HG03108 (cell line): ENCODE data around the gene HIVEP2.

ENCODE experiments used
- ATAC-seq: cut with Tn5 transposase; IDR thresholded peaks from one replicate; pipeline ENCODE4 v1.9.1; 2021; ENCODE audit warnings: moderate library complexity; ENCODE audit not compliant: unreplicated experiment

HIVEP2 gene

DNA sequence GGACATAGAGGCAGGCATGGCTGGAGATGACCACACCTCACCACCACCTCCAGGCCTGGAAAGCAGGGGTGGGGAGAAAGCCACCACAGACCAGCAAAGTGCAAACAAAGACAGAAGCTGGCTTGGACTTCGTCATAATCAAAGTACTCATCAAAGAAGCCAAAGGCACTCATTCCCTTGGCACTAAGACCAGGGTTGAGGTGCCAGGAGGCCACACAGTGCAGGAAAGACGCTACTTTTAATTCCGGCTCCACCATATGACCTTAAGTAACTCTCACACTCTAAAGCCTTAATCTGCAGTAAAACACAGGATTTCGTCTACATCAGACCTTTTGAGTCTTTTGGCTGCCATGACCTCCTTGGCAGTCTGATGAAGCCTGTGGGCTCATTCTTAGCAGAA, 123.1 kb downstream of the HIVEP2 start:
- ATAC-seq = no peak

DNA sequence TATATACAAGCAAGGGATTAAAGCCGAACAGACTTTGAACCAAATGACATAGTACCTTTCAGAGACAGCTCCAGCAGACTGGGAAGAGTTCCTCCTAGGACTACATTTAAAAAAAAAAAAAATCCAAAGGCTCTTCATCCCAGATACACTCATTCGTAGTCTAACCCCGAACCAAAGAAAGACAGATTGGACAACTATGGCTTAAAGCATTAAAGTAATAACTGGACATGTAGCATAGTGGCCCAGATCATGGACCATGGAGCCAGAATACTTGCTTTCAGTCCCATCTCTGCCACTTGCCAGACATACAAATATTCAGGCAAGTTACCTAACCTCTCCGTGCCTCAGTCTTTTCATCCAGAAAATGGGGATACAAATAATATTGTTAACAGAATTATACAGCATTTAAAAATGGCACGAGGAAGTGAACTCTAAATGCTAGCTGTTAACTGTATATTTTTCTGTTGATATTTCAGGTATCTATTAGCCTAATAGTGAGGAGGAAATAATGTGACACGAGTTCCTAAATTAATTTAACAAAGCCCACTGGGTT, 123.7 kb downstream of the HIVEP2 start:
- no peak for ATAC-seq

DNA sequence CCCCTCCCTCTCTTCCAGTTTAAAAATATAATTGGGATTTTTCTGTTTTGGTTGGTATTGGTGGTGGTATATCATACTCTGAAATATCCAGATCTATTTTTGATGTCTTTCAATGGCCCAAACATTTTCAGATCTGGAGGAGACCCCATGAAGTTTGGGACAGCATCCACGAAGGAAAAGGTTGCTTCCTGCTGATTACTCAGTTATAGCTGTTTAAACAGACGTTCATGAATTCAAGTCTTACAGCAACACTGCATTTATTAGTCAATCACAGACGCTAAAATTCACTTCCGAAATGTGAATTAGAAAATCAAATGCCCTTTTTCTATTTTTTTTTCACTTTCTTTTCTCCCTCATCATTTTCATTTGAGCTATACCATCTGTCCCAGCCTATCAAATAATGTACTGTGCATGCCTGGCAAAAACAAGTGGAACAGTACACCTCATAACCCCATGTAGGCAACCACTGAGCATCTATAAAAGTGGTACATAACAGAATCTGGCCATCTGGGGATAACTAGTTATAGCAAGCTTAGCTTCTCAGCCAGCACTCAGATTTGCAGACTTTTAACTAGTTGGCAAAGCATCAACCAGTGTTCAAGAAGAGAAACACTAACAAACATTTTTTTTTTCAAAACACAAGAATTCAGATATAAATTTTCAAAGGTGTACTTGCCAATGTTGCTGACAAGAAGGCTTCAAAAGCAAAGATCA, 124.5 kb downstream of the HIVEP2 start:
- ATAC-seq = no peak

DNA sequence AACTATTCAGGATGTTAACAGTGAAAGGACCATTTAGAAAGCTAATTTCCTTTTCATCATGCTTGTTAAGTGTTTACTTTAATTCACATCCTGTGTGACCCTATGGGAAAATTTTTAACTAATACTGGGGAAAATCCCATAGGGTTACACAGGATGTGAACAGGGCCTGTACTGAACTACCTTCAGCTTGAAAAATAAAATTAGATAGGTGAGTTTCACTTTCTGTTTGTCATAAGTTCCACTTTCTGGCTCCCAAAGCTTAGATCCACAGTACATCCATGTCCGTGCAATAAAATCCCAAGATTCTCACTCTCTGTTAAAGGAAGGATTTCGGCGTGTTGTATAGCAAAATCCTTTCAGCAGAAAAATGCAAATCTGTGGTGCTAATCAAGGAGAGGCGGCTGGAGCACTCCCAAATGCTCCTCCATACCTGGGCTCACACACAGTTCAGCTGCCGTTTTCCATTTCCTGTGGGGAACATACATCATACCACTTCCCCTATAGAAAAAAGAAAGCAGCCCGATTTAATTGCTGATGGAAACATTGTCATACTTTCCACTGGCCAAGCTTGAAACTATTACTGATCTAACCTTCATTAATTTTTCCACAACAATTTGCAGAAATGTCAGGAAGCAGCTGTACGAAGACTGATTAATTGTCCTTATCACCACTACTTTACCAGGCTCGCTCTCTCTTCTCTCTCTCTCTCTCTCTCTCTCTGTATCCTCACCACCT, 125.2 kb downstream of the HIVEP2 start:
- ATAC-seq = peak; percentile 70

DNA sequence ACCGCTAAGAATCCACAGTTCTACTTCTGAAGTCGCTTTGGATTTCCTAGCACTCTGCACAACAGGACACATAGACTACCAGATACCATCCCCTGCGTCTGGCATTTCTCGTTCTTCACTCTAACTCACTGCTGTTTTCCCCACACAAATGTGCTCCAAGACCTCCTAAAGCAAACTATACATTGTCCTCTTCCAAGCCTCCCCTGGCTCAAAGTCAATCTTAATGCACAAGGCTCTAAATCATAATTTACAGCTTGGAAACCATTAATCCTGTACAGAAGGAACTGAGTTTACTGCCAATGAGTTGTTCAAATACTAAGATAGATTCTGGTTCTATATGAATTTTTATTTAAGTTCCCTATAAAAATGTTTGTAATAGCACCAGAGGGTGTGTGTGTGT, 128.5 kb downstream of the HIVEP2 start:
- ATAC-seq = no peak

DNA sequence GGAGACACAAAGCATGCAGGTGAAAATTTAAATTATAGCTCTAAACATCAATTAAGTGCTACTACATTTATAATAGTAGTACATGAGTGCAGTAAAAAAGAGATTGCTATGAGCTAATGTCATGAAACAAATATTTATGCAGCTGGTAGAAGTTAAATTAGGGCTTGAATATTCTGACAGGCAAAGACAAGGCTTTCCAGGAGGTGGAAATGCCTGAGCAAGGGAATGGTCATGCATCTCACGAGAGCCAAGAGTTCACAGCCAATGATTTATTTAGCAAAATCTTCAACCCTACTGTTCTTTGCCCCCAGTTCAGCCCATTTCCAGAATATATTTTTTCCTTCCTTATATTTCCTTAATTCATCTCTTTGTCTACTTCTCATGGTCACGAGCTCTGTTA, 128.9 kb downstream of the HIVEP2 start:
- no peak for ATAC-seq

DNA sequence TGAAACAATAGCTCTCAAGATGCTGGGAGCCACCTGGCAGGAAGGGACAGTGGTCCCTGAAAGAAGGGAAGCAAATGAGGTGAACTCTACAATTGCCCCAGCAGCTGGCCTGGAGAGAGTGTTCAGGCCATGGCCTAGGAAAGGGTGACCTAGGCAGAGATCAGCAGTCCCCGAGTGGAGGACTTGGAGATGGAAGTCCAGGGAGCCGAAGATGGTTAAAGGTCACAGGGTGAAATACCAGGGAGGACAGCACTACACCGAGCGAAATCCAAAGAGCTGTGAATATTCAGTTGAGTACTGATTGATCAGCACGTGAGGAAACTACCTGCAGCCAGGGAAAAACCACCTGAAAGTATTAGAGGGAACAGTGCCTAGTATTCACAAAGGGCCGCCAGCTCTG, 133.1 kb downstream of the HIVEP2 start:
- no peak for ATAC-seq

DNA sequence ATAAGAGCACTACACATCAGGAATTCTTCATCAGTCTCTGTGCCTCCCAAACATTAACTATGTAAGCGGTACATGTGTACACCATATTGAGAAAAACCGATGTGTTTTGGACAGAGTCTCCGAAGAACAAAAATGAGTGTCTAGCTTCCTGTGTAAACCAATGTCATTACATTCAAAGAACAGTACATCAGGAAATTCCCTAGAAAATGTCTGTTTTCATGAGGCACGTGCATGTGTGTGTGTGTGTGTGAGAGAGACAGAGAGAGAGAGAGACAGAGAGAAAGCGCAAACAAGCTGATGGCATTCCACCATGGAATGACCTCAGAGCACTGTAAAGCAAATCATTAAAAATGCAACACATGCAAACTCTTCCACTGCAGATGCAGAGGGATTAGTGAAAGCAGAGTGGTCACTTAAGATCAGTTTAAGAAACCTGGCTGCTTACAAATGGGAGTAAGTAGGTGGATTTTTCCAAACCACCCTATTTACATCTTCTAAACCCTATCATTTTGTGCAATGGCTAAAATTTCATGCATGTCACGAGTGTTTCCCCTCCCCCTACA, 133.9 kb downstream of the HIVEP2 start:
- ATAC-seq = no peak

DNA sequence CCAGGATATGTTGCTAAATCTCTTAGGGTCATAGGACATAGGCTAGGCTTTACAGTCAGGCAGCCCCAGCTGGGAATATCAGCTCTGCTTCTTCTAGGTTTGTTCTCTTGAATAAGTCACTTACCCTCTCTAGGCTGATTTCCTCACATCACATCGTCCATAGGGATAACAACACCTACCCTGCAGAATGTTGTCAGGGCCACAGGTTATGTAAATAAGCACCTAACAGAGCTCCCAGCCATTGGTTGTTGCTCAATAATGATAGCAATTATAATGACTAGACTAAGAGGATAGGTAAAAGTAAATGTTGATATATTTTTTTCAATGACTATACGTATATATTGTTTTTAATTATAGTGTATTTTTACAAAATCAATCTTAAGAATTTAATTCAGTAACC, 135.0 kb downstream of the HIVEP2 start:
- no peak for ATAC-seq

DNA sequence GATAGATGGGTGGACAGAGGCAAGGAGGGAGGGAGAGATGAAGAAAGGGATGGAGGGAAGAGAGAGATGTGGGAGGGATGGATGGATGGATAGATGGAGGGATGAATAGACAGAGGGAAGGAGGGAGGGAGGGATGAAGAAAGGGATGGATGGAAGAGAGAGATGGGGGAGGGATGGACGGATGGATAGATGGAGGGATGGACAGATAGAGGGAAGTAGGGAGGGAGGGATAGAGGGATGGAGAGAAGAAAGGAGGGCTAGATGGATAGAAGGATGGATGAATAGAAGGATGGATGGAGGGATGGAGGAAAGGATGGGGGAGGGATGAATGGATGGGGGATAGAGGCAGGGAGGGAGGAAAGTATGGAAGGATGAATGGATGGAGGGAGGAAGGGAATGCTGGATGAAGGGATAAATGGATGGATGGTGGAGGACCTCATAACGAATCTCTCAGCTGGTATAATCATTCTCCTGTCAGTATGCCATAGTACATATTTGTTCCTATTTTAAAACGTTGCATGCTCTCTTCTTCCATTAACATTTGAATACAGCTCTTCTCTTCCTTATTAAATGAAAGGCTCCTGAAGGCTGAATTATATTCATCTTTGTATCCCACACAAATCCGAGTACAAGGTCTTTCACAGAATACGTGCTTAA, 136.4 kb downstream of the HIVEP2 start:
- no peak for ATAC-seq

DNA sequence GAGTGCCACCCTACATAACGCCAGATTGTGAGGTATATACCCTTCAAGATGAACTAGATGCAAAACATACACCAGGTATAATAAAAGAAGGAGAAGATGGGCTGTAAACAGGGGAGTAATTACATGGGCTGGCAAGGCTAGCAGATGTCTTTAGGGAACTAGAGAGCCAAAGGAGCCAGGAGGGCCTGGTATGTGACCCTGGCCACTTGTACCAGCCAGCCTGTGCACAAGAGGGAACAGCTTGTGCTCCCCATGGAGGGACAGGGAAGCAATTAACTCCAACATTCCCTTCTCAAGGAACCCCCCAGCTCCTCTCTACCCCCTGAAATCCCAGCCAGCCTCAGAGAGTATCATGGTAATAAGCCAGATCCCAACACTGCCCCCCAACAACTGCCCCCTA, 139.9 kb downstream of the HIVEP2 start:
- ATAC-seq = no peak

DNA sequence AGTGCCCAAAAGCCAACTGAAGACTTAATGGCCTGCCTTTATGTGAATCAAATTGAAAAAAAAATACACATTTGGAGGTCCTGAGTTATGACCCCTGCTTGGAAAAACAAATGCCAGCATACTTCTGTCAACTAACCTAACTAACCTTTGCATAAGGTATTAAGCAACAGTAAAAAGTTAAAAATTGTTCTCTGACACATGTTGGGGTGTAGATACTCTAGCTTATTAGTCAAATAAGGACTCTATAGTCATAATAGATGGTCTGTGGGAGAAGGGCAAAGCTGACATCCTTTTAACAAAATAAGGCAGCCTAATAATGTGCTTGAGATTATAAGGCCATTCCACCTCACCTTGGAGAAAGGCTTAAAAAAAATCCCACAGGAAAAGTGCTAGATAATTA, 140.5 kb downstream of the HIVEP2 start:
- no peak for ATAC-seq

DNA sequence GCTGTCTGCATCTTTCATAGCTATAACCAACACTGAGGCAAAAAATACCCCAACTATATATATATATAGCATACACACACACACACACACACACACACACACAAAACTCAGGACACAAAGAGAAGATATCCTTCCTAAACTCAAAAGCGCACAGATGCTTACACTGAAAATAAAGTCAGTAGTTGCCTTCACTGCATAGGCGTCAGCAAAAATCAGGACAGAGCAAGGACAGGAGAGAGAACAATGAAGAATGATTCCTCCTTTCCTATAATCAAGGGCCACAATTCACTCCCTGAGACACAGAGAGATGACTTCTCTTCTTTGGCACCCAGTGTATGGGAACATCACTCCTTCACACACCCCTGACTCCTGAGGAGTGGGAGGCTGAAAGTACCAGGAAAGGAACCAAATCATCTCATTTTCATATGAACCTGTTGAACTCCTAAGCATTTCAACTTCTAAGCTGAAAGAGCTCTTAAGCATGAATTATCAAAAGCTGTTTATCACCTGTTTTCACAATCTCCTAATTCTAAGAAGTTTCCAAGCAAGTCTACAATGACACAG, 141.4 kb downstream of the HIVEP2 start:
- no peak for ATAC-seq

DNA sequence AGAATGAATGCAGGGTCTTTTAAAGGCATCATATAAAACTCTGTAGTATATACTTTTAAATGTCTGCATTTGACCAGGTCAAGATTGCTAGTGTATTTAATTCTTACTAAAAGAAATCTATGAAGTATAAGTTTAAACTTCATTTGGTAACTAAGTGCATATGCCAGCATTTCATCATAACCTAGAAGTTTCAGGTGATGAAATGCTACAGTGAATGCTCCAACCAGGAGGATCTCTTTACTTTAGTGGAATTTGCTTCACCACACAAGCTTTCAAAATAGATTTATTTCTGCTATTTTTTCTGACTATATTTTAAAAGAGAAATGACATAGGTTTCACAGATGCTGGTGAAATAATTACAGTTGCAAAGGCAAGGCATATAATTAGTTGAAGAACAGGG, 141.9 kb downstream of the HIVEP2 start:
- no peak for ATAC-seq

DNA sequence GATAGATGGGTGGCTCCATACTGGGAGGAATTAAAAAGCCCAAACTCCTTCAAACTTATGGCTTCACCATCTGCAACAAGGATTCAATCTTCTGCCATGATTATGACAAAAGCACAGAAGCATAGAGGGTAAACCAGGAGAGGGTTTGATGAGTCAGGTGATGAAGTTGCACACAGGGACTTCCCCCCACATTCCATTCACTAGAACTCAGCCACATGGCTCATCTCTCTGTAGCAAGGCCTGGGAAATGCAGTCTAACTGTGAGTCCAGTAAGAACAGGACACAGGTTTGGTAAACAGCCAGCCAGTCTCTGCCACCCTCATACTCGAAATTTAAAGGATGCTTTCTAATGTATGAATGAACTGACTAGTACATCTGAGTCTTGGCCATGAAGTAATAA, 142.9 kb downstream of the HIVEP2 start:
- ATAC-seq = no peak

DNA sequence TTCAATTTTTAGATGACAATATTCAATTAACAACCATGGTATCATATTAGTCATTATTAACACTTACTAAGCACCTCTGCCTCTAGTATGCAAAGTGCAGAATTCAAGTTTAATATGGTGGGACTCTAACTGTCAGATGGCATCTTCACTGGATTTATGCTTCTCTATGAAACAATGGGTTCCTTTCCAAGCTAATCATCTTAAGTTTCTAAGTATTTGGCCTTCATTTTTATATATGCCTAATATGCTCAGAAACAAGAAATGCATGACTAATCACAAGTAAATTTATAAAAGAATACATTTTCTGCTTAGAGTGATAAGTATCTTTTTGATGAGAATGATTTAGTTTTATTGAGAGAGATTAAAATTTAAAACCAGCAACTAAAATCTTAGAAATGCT, 144.7 kb downstream of the HIVEP2 start:
- no peak for ATAC-seq

DNA sequence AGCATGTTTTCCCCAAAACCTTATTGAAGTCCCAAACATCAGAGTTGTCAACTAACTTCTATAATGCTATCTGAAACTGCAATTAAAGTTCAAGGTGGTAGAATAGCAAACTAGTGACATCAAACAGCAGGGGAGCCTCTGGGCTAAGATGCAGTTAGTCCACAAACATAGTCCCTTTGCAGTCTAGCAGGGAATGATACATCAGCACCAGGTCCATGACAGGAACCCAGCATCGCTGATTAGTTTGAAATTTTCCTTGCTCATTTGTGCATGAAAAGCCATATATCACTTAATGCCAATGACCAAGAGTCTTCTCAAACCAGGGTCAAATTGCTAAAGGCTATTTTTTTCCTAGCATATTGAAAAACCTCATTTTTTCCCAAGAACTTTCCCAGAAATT, 145.3 kb downstream of the HIVEP2 start:
- no peak for ATAC-seq

DNA sequence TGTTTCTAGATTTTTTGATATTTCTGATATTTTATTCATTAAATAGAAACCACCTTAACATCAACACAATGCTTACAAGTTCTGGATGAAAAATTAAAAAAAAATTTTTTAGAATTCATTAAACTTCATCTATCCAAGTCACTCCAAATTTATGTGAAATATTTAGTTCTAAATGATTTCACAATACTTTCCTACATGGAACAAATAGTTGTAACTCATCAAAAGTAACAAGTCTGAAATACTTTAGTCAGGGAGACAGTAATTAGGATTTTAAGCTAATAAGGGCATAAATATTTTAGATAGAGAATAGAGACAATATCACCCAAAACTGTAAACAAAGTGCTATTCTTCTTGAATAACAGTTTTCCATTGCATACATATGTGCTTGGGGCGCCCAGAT, 147.8 kb downstream of the HIVEP2 start:
- no peak for ATAC-seq

DNA sequence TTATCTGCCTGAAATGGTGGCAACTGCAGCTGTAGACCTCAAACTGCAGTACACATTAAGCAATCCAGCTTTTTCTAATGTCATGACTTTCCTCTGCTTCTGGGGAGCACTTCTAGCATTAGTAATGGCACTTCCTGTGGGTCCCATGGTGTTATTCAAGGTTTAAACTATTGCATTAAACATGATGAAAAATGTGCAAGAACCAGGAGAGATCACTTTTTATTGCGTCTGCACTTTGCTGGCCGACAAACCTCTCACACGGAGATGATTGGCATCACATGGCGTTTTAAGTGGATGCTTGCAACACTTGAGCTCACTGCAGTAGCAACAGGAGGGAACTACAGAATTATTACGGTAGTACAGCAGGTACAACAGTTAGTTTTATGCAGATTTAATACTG, 148.4 kb downstream of the HIVEP2 start:
- no peak for ATAC-seq

DNA sequence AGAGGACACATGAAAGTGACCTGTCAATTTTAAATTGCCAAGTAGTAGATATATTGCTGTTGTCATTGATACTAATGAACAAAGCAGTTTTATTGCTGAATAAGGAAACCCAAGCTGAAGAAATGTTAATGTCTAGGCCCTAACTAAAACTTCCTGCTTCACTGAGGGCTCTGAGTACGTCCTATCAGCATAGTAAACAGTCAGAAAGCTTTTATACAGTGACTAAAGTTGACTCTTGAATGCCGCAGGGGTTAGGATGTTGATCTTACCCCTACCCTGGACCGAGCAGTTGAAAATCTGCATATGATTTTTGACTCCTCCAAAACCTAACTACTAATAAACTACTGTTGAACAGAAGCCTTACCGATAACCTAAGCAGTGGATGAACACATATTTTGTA, 149.0 kb downstream of the HIVEP2 start:
- ATAC-seq = no peak

DNA sequence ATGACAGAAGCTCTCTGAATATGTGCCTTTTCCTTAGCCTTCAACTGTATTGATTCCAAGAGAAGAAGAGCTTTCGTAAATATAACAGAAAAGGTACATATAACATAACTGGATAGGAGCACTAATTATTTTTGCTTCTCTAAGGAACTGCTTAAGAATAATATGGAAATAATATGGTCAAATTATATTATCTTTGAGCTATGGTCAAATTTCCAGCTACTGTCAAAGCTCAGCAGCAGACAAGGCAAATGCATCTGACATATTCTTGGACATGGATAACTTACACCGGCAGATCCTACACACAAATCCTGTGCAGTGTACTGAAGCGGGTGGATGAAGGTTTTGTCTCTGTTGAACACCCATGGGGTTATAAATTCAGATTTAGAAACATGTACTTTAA, 150.6 kb downstream of the HIVEP2 start:
- ATAC-seq = no peak
